ENCODE data around the gene RAX2. TPM values are rescaled to one million over a fixed set of nuclear protein-coding genes. Genes with fewer than 3 reads are reported as not detected.

Gene RAX2
- total and polyA plus RNA-seq, 10 of the 15 experiments (the other 5 are each of a cell fraction or from before 2014, with no cell fraction given) = not detected

DNA sequence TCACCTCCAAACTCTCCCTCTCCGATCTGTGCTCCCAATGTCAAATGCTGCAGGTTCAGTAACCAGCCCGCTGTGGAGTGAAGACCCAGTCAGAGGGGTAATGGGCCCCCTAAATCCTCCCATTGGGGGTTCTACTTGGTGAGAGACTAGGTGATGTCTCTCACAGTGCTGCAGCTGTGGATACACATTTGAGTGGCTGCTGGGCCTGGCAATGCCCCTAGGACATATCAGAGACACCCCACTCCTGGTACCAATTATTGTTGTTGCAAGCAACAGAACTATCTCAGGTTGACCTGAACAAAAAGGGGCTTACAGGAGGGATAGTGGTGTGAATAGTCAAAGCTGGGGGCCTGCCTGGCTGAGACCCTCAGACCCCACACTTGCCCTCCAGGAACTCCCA, 9.6 kb upstream of the RAX2 start:
- in situ Hi-C loops (cut with MboI) (no loop called here), intact Hi-C loops (cut with micrococcal nuclease; ENCODE audit: unreplicated experiment) (no loop called here)
- ChIA-PET POLR2A (no interaction called here), SMC1A (ENCODE audit: uncharacterized antibody, unreplicated experiment) (no interaction called here), CTCF (no interaction called here), RAD21 (ENCODE audit: unreplicated experiment) (no interaction called here)
- H3K36me3 ChIP-seq (ENCODE audit: control insufficient read depth in 2 of 2, insufficient read depth in 2 of 2, low read length in 1 of 2) = no peaks in the 10 kb centered on the region; a peak in 1 of 4 replicates
- no peaks in the 10 kb centered on the region; a peak in 1 of 4 replicates for H3K27me3 ChIP-seq (replicated peaks in 1 of 2; ENCODE audit: control insufficient read depth in 2 of 2, insufficient read depth in 2 of 2, low read length in 1 of 2)
- H4K20me1 ChIP-seq (ENCODE audit: control insufficient read depth, insufficient read depth) = no peaks in the 10 kb centered on the region
- no peak for TF ChIP-seq YBX1 (IDR thresholded peaks at IDR 0.05)
- no peak for TF ChIP-seq BMI1 (IDR thresholded peaks at IDR 0.05; ENCODE audit: borderline replicate concordance)
- TF ChIP-seq KAT2A (conservative IDR thresholded peaks at IDR 0.05; ENCODE audit: control insufficient read depth, low read depth, low read length) = no peak
- no peak for TF ChIP-seq NR2C1 (IDR thresholded peaks at IDR 0.05)
- TF ChIP-seq POU2F2 (IDR thresholded peaks at IDR 0.05; ENCODE audit: borderline replicate concordance, low read depth, low read length) = no peak
- no peak for TF ChIP-seq HCFC1 (IDR thresholded peaks at IDR 0.05; ENCODE audit: low read length)
- no peak for TF ChIP-seq ZSCAN29 (IDR thresholded peaks at IDR 0.05)
- TF ChIP-seq ELK1 (IDR thresholded peaks at IDR 0.05; ENCODE audit: low read depth, low read length) = no peak
- TF ChIP-seq SREBF1 (IDR thresholded peaks at IDR 0.05; ENCODE audit: low read length) = no peak
- H2AFZ ChIP-seq (ENCODE audit: control insufficient read depth, low read depth, low read length) = no peak overlapping the region
- no peak for ATAC-seq
- no peak overlapping the region for H3K4me3 ChIP-seq
- H3K4me2 ChIP-seq (ENCODE audit: control insufficient read depth, insufficient read depth) = no peak overlapping the region
- no peak overlapping the region for H3K27ac ChIP-seq (ENCODE audit: control insufficient read depth, insufficient read depth)
- H3K9me3 ChIP-seq (replicated peaks; ENCODE audit: control insufficient read depth, insufficient read depth, low read length) = no peaks in the 10 kb centered on the region; the same call in 2 of the 3 replicates
- 68% methylated on average over 2 of the region's 2 CpGs for WGBS (ENCODE audit: insufficient coverage, insufficient replicate concordance, low lambda C conversion rate, missing lambda C conversion rate)
- no TSS peak for BruUV-seq (replicated peaks)
- no peak for FAIRE-seq
- no peaks in the 10 kb centered on the region for H3K79me2 ChIP-seq (ENCODE audit: control insufficient read depth, insufficient read depth, low read length)
- H3K9ac ChIP-seq (ENCODE audit: control insufficient read depth, insufficient read depth, low read length) = no peak overlapping the region
- no peaks in the 10 kb centered on the region for H3K4me1 ChIP-seq (ENCODE audit: control insufficient read depth, insufficient read depth, low read length)
- DNase-seq (ENCODE audit: low read depth, low spot score) = no peak
